IMR-90 (cell line): ENCODE measurements around the gene SCGB1C1. TPM values are rescaled to one million over a fixed set of nuclear protein-coding genes. Genes with fewer than 3 reads are reported as not detected.

Experiments used
- ATAC-seq: fragments of 200-7000 bp; cut with Tn5 transposase; 2 replicates; pipeline ENCODE4 v1.9.1; 2020; ENCODE audit warnings: low read depth, mild to moderate bottlenecking, moderate library complexity
- BruUV-seq: library from RNA; stranded (reverse); fragments of 400-500 nt; replicated peaks from 2 replicates; lab custom pipeline; 2021; lab: Mats Ljungman, UMichigan
- CTCF ChIA-PET: fragments of 300-600 bp; formaldehyde crosslinking; extraction: SDS; loops from one replicate; lab custom pipeline; 2021; ENCODE audit warnings: antibody characterized with exemption; lab: Yijun Ruan, JAX
- POLR2A ChIA-PET: fragments of 300-600 bp; sonication (Branson Sonifier 250); formaldehyde crosslinking; loops from one replicate; lab custom pipeline; 2022; ENCODE audit warnings: antibody characterized with exemption; ENCODE audit not compliant: unreplicated experiment; lab: Charles Lee
- DNase-seq: peaks from one replicate; pipeline ENCODE4 v3.0.0; 2013
- H2AFZ ChIP-seq: replicated peaks from 2 replicates; pipeline ENCODE3; 2013; ENCODE audit warnings: low read length, mild to moderate bottlenecking; ENCODE audit not compliant: poor library complexity
- H2AK5ac ChIP-seq: 2 replicates; pipeline ENCODE4 v1.6.1; 2013; ENCODE audit warnings: low read depth, low read length, inconsistent platforms
- H2AK9ac ChIP-seq: replicated peaks from 2 replicates; pipeline ENCODE3; 2013; ENCODE audit warnings: mild to moderate bottlenecking, low read depth, low read length, moderate library complexity; ENCODE audit not compliant: poor library complexity
- H2BK120ac ChIP-seq: 2 replicates; pipeline ENCODE4 v1.6.1; 2013; ENCODE audit warnings: low read depth, low read length, inconsistent platforms
- H2BK15ac ChIP-seq: 3 replicates; pipeline ENCODE4 v1.6.1; 2013; ENCODE audit warnings: low read depth, low read length, inconsistent platforms
- H2BK20ac ChIP-seq: 2 replicates; pipeline ENCODE4 v1.6.1; 2013; ENCODE audit warnings: low read depth, mild to moderate bottlenecking, inconsistent platforms, low read length, moderate library complexity
- H2BK5ac ChIP-seq: 2 replicates; pipeline ENCODE4 v1.6.1; 2013; ENCODE audit warnings: mild to moderate bottlenecking, low read depth, low read length, inconsistent platforms; ENCODE audit not compliant: poor library complexity, severe bottlenecking
- H3K14ac ChIP-seq: replicated peaks from 2 replicates; pipeline ENCODE4 v1.6.1; 2013; ENCODE audit warnings: low read depth, low read length, inconsistent platforms
- H3K18ac ChIP-seq: 2 replicates; pipeline ENCODE4 v1.6.1; 2013; ENCODE audit warnings: low read depth, low read length, control low read depth
- H3K23ac ChIP-seq: 2 replicates; pipeline ENCODE4 v1.6.1; 2013; ENCODE audit warnings: low read depth, low read length, inconsistent platforms
- H3K27ac ChIP-seq: 2 replicates; pipeline ENCODE4 v1.5.1; 2013; ENCODE audit warnings: mild to moderate bottlenecking, control low read depth, low read length; ENCODE audit not compliant: insufficient read depth
- H3K27me3 ChIP-seq: 2 replicates; pipeline ENCODE4 v1.6.1; 2013; ENCODE audit warnings: low read length; ENCODE audit not compliant: control insufficient read depth, insufficient read depth
- H3K36me3 ChIP-seq: 2 replicates; pipeline ENCODE4 v1.6.1; 2013; ENCODE audit warnings: low read length, mixed read lengths; ENCODE audit not compliant: control insufficient read depth, insufficient read depth
- H3K4ac ChIP-seq: 2 replicates; pipeline ENCODE4 v1.6.1; 2013; ENCODE audit warnings: low read depth, low read length, inconsistent platforms
- H3K4me1 ChIP-seq: 2 replicates; pipeline ENCODE4 v1.6.1; 2013; ENCODE audit warnings: low read length, mixed read lengths; ENCODE audit not compliant: control insufficient read depth, insufficient read depth
- H3K4me2 ChIP-seq: 2 replicates; pipeline ENCODE4 v1.6.1; 2013; ENCODE audit warnings: low read depth, mild to moderate bottlenecking, control low read depth, low read length, moderate library complexity
- H3K4me3 ChIP-seq: 2 replicates; pipeline ENCODE4 v1.5.1; 2013; ENCODE audit warnings: low read depth, mild to moderate bottlenecking, control low read depth, low read length, moderate library complexity; ENCODE audit not compliant: insufficient read depth
- H3K56ac ChIP-seq: 2 replicates; pipeline ENCODE4 v1.6.1; 2013; ENCODE audit warnings: low read length, inconsistent platforms; ENCODE audit not compliant: insufficient read depth; ENCODE audit errors: extremely low read depth
- H3K79me1 ChIP-seq, 2 experiments: 2 replicates each; pipeline ENCODE4 v1.6.1; 2013; ENCODE audit warnings: low read length in 2 of 2, inconsistent platforms in 1 of 2, low read depth in 1 of 2
- H3K9ac ChIP-seq: 2 replicates; pipeline ENCODE4 v1.6.1; 2013; ENCODE audit warnings: low read depth, low read length, control low read depth
- H3K9me1 ChIP-seq: 2 replicates; pipeline ENCODE4 v1.6.1; 2013; ENCODE audit warnings: low read length, inconsistent platforms; ENCODE audit not compliant: insufficient read depth
- H3K9me3 ChIP-seq: 2 replicates; pipeline ENCODE4 v1.6.1; 2013; ENCODE audit warnings: low read length; ENCODE audit not compliant: control insufficient read depth, insufficient read depth
- H4K20me1 ChIP-seq: 2 replicates; pipeline ENCODE4 v1.6.1; 2013; ENCODE audit warnings: low read length, inconsistent platforms; ENCODE audit not compliant: insufficient read depth
- H4K5ac ChIP-seq: 2 replicates; pipeline ENCODE4 v1.6.1; 2013; ENCODE audit warnings: mild to moderate bottlenecking, low read depth, low read length, control low read depth
- H4K8ac ChIP-seq, 2 experiments: 2 replicates each; pipeline ENCODE4 v1.6.1; 2013; ENCODE audit warnings: low read depth in 2 of 2, low read length in 2 of 2, control low read depth in 1 of 2, inconsistent platforms in 1 of 2
- H4K91ac ChIP-seq: 2 replicates; pipeline ENCODE4 v1.6.1; 2013; ENCODE audit warnings: low read depth, low read length, inconsistent platforms; ENCODE audit not compliant: insufficient read depth
- BHLHE40 ChIP-seq: fragments of 150-350 bp; IDR thresholded peaks from 2 replicates; pipeline ENCODE4 v1.6.1; 2016; ENCODE audit warnings: mild to moderate bottlenecking, low read depth, low read length
- CEBPB ChIP-seq: IDR thresholded peaks from 2 replicates; pipeline ENCODE4 v1.6.1; 2012; ENCODE audit warnings: low read depth, low read length, improper control_type of control experiment
- CHD1 ChIP-seq: IDR thresholded peaks from 2 replicates; pipeline ENCODE4 v1.6.1; 2012; ENCODE audit warnings: low read depth, low read length, improper control_type of control experiment
- ELK1 ChIP-seq: fragments of 150-350 bp; IDR thresholded peaks from 2 replicates; pipeline ENCODE4 v1.6.1; 2016; ENCODE audit warnings: low read depth, mild to moderate bottlenecking, low read length, moderate library complexity, borderline replicate concordance
- FOS ChIP-seq: fragments of 150-350 bp; IDR thresholded peaks from 2 replicates; pipeline ENCODE4 v1.6.1; 2016; ENCODE audit warnings: low read depth, low read length
- MAFK ChIP-seq: IDR thresholded peaks from 2 replicates; pipeline ENCODE4 v1.6.1; 2012; ENCODE audit warnings: low read depth, low read length, improper control_type of control experiment
- MAZ ChIP-seq: IDR thresholded peaks from 2 replicates; pipeline ENCODE4 v1.6.1; 2012; ENCODE audit warnings: low read depth, mild to moderate bottlenecking, low read length, improper control_type of control experiment, moderate library complexity, borderline replicate concordance
- NFE2L2 ChIP-seq: fragments of 150-350 bp; IDR thresholded peaks from 2 replicates; pipeline ENCODE4 v1.6.1; 2016; ENCODE audit warnings: low read depth, mild to moderate bottlenecking, low read length
- POLR2A ChIP-seq: IDR thresholded peaks from 2 replicates; pipeline ENCODE4 v1.6.1; 2012; ENCODE audit warnings: mild to moderate bottlenecking, low read depth, low read length
- RAD21 ChIP-seq: IDR thresholded peaks from 2 replicates; pipeline ENCODE4 v1.6.1; 2012; ENCODE audit warnings: low read length, improper control_type of control experiment
- RCOR1 ChIP-seq: IDR thresholded peaks from 2 replicates; pipeline ENCODE4 v1.6.1; 2012; ENCODE audit warnings: mild to moderate bottlenecking, low read length, improper control_type of control experiment; ENCODE audit not compliant: insufficient replicate concordance
- RFX5 ChIP-seq: IDR thresholded peaks from 2 replicates; pipeline ENCODE4 v1.8.0; 2012; ENCODE audit warnings: low read depth, mild to moderate bottlenecking, low read length, moderate library complexity
- SMC3 ChIP-seq: fragments of 150-350 bp; IDR thresholded peaks from 2 replicates; pipeline ENCODE4 v1.6.1; 2016; ENCODE audit warnings: low read depth, mild to moderate bottlenecking, antibody characterized with exemption, low read length, moderate library complexity
- WGBS, 2 experiments: methylation state at CpG; one replicate each; pipeline versions ENCODE4 v1.1.5 to v1.1.7; 2013; ENCODE audit warnings: missing lambda C conversion rate in 2 of 2; ENCODE audit not compliant: insufficient read length in 1 of 2; ENCODE audit errors: extremely low coverage in 2 of 2; 5-methylcytosine and 5-hydroxymethylcytosine counted together
- dilution Hi-C: fragments of 300-500 bp; cut with HindIII; formaldehyde crosslinking; loops from one replicate; pipeline ENCODE4 v1.14.3; 2018; ENCODE audit warnings: low sequenced_read_pairs; ENCODE audit not compliant: unreplicated experiment
- in situ Hi-C: fragments of 300-500 bp; cut with MboI; formaldehyde crosslinking; loops from 3 replicates; pipeline ENCODE4 v1.14.3; 2019; ENCODE audit warnings: low sequenced_read_pairs, inconsistent platforms, mixed read lengths
- intact Hi-C: fragments of 100-400 bp; cut with micrococcal nuclease; formaldehyde crosslinking; loops from 2 replicates; pipeline ENCODE4 v1.10.0; 2022
- polyA plus RNA-seq, 3 experiments: library from polyadenylated mRNA; depleted of rRNA; stranded (reverse); fragments of >200 nt; gene quantifications; 2 replicates each; pipeline ENCODE4 v1.2.3, GENCODE V29; 2012; ENCODE audit warnings: low replicate concordance in 1 of 3
- total RNA-seq: library from RNA; depleted of rRNA; stranded (reverse); fragments of >200 nt; gene quantifications from 2 replicates; pipeline ENCODE4 v1.2.3, GENCODE V29; 2012
- TF ChIP-seq, protein P1 (sequence below): conservative IDR thresholded peaks from 2 replicates; pipeline ENCODE4 v1.5.1; 2012; ENCODE audit warnings: mild to moderate bottlenecking, low read depth, low read length, improper control_type of control experiment
- TF ChIP-seq, protein P2 (sequence below): fragments of 150-350 bp; IDR thresholded peaks from 2 replicates; pipeline ENCODE4 v1.6.1; 2017; ENCODE audit warnings: mild to moderate bottlenecking, antibody characterized with exemption, low read length, low read depth

The SCGB1C1 gene
- total and polyA plus RNA-seq, 2 of the 4 experiments (the other 2 are of a cell fraction): not detected

GRCh38 chr11:208181-208916 lies 15.5 kb downstream of the SCGB1C1 start:
- peak overlapping the region; percentile 92 for H3K9ac ChIP-seq
- H4K20me1 ChIP-seq: peaks cover 86% of the 10 kb centered on the region
- H3K14ac ChIP-seq: peak overlapping the region; percentile 98
- H4K5ac ChIP-seq: peak overlapping the region; percentile 56
- peak; percentile 63 for DNase-seq
- peak overlapping the region; percentile 99 for H2AK9ac ChIP-seq
- no TSS peak for BruUV-seq
- H3K79me1 ChIP-seq: peaks cover 50 to 87% of the 10 kb centered on the region in 2 experiments
- peak overlapping the region; percentile 99 for H3K4ac ChIP-seq
- H3K27ac ChIP-seq: peak overlapping the region; percentile 88
- peak; percentile 68 for ATAC-seq
- peak overlapping the region; percentile 89 for H4K91ac ChIP-seq
- H3K4me3 ChIP-seq: peak overlapping the region; percentile 70
- no peaks in the 10 kb centered on the region for H3K27me3 ChIP-seq
- peak overlapping the region; percentile 84 for H3K18ac ChIP-seq
- peak overlapping the region; percentile 97 for H2AK5ac ChIP-seq
- H3K9me1 ChIP-seq: peaks cover 32% of the 10 kb centered on the region
- H4K8ac ChIP-seq: peak overlapping the region; percentile 90 to 95
- H3K56ac ChIP-seq: peak overlapping the region; percentile 84
- intact Hi-C loops: loop anchor here (5.0 kb wide), 3 partner anchors 99 to 309 kb away; partner anchors contain the start of gene IFITM2
- H3K36me3 ChIP-seq: peaks cover 63% of the 10 kb centered on the region
- peak overlapping the region; percentile 12; the same call in 1 of the 3 replicates for H2BK15ac ChIP-seq
- peak overlapping the region; percentile 99 for H3K4me2 ChIP-seq
- H2BK5ac ChIP-seq: peak overlapping the region; percentile 97
- H2BK120ac ChIP-seq: peak overlapping the region; percentile 48; the same call in 1 of the 2 replicates
- H3K9me3 ChIP-seq: no peaks in the 10 kb centered on the region
- peak overlapping the region; percentile 98 for H3K23ac ChIP-seq
- WGBS, 2 experiments: 1% methylated on average over 22 of the region's 57 CpGs; no CpG with 5 or more reads in 1 of the 2 experiments
- ChIA-PET POLR2A (no interaction called here), CTCF (no interaction called here)
- H3K4me1 ChIP-seq: peaks cover 25% of the 10 kb centered on the region
- H2AFZ ChIP-seq: peak overlapping the region; percentile 91
- no peak overlapping the region for H2BK20ac ChIP-seq
- dilution Hi-C loops: no loop called here
- in situ Hi-C loops: no loop called here
- TF ChIP-seq RFX5 (no peak), FOS (no peak), RAD21 (no peak), RCOR1 (no peak), SMC3 (no peak), MAZ (peak; percentile 70; the same call in 1 of the 2 replicates), BHLHE40 (no peak), MAFK (no peak), ELK1 (no peak), CEBPB (no peak), NFE2L2 (no peak), CHD1 (no peak), POLR2A (peak; percentile 75)
- TF ChIP-seq, protein P1, sequence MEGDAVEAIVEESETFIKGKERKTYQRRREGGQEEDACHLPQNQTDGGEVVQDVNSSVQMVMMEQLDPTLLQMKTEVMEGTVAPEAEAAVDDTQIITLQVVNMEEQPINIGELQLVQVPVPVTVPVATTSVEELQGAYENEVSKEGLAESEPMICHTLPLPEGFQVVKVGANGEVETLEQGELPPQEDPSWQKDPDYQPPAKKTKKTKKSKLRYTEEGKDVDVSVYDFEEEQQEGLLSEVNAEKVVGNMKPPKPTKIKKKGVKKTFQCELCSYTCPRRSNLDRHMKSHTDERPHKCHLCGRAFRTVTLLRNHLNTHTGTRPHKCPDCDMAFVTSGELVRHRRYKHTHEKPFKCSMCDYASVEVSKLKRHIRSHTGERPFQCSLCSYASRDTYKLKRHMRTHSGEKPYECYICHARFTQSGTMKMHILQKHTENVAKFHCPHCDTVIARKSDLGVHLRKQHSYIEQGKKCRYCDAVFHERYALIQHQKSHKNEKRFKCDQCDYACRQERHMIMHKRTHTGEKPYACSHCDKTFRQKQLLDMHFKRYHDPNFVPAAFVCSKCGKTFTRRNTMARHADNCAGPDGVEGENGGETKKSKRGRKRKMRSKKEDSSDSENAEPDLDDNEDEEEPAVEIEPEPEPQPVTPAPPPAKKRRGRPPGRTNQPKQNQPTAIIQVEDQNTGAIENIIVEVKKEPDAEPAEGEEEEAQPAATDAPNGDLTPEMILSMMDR: no peak
- TF ChIP-seq, protein P2, sequence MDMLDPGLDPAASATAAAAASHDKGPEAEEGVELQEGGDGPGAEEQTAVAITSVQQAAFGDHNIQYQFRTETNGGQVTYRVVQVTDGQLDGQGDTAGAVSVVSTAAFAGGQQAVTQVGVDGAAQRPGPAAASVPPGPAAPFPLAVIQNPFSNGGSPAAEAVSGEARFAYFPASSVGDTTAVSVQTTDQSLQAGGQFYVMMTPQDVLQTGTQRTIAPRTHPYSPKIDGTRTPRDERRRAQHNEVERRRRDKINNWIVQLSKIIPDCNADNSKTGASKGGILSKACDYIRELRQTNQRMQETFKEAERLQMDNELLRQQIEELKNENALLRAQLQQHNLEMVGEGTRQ: no peak
